Raji (cell line): ENCODE data around the gene IQCM.

Source experiments
- POLR2A ChIP-seq: IDR thresholded peaks from 2 replicates; pipeline ENCODE4 v1.6.1; 2011; ENCODE audit warnings: low read depth, low read length, control low read depth; ENCODE audit not compliant: insufficient read depth

The IQCM gene

GRCh38 chr4:149815743-149816142 is at the start of gene IQCM:
TSS of gene IQCM (minus strand) at chr4:149815843. CDS start at chr4:149742691, 73,152 bp downstream.
- no peak for TF ChIP-seq POLR2A

DNA sequence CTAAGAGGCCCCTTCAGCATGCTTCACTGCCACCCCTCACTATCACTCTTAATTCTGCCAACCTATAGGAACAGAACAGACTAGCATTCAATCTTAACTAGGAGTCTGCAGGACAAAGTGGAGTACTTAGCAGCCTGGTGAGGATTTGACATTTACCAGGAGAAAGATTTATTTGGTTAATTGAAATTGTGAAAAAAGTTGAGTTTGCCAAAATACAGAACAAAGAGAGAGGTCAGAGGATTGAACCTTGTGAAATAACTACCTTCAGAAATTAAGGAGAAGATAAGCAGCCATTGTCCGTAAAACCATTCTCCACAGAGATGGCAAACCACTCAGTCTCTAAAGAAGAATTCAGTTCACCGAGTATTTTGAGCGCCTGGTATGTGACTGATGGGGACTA is 41.8 kb upstream of the IQCM start:
- TF ChIP-seq POLR2A = no peak

GRCh38 chr4:149845743-149846142 is 30.1 kb upstream of the IQCM start:
- no peak for TF ChIP-seq POLR2A

DNA sequence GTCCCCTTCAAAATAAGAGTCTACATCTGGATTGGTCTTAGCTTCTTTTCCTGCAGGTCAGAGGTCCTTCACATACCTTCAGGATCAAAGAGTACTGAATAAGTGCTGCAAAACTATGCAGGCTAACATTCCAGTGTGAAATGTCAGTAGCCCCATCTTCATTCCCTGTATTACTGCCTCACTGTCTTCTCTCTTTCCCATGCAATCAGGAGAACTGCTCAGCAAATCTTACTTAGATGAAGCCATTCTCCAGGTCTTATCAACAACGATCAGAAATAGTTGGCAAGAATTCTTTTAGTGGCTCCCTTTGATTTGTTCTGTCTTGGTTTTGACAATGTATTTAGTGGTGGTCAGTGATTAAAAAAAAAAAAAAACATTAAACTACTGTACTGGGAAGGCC is 26.0 kb upstream of the IQCM start:
- no peak for TF ChIP-seq POLR2A

GRCh38 chr4:149838036-149838435 is 22.4 kb upstream of the IQCM start:
- no peak for TF ChIP-seq POLR2A

GRCh38 chr4:149836546-149836945 is 20.9 kb upstream of the IQCM start:
- TF ChIP-seq POLR2A = no peak

GRCh38 chr4:149835280-149835679 is 19.6 kb upstream of the IQCM start:
- TF ChIP-seq POLR2A = no peak

- no peak for TF ChIP-seq POLR2A
These were observed 16.1 kb upstream of the IQCM start for GRCh38 chr4:149831656-149832208.

- no peak for TF ChIP-seq POLR2A
These were observed 15.2 kb upstream of the IQCM start for GRCh38 chr4:149830823-149831222.

GRCh38 chr4:149825336-149825735 is 9.7 kb upstream of the IQCM start:
- no peak for TF ChIP-seq POLR2A

GRCh38 chr4:149823769-149824221 is 8.2 kb upstream of the IQCM start:
- TF ChIP-seq POLR2A = no peak

DNA sequence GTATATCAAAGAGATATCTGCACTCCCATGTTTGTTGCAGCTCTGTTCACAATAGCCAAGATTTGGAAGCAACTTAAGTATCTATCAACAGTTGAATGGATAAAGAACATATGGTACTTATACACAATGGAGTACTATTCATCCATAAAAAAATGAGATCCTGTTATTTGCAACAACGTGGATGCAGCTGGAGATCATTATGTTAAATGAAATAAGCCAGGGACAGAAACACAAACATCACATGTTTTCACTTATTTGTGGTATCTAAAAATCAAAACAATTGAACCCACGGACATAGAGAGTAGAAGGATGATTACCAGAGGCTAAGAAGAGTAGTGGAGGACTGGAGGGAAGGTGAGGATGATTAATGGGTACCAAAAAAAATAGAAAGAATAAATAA is 14.2 kb downstream of the IQCM start:
- TF ChIP-seq POLR2A = no peak

DNA sequence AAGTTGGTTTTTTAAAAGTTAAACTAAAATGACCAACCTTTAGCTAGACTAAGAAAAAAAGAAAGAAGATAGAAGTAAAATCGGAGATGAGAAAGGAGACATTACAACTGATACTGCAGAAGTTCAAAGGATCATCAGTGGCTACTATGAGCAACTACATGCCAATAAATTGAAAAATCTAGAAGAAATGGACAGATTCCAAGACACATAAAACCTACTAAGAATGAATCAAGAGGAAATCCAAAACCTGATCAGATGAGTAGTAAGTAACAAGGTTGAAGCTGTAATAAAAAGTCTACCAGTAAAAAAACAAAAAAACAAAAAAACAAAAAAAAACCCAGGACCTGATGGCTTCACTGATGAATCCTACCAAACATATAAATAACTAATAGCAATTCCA is 16.1 kb downstream of the IQCM start:
- TF ChIP-seq POLR2A = no peak

DNA sequence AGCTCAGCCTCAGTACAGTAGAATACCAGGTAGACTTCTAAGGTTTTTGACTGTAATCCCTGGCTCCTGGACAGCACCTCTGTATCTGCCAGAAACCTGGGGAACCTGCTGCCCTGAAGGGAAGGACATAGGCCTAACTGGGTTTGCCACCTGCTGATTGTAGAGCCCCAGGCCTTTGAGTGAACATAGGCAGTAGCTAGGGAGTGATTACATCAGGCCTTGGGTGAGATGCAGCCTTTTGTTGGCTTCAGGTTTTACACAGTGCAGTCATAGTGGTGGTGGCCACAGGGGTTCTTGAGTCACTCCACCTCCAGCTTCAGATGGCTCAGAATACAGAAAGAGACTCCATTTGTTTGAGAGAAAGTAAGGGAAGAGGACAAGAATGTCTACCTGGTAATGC is 19.3 kb downstream of the IQCM start:
- TF ChIP-seq POLR2A = no peak

DNA sequence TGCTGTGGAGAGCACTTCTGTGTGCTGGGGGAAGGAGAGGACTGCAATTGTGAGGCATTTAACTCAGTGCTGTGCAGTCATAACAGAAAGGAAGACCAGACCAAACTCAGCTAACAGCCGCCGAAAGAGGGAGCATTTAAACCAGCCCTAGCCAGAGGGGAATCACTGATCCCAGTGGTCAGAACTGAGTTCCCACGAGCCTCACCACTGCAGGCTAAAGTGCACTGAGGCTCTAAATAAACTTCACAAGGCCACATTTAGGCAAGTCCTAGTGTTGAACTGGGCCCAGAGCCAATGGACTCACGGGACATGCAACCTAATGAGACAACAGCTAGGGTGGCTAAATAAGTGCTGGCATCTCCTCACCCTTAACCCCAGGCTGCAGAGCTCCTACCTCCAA is 20.4 kb downstream of the IQCM start:
- TF ChIP-seq POLR2A = no peak

GRCh38 chr4:149794352-149794751 is 21.3 kb downstream of the IQCM start:
- TF ChIP-seq POLR2A = no peak

GRCh38 chr4:149793459-149793858 is 22.2 kb downstream of the IQCM start:
- no peak for TF ChIP-seq POLR2A
